Putamen (tissue), 1 donor: Measurements from ENCODE around the gene NIPA2.
A peak's percentile ranks its signal among the peaks of the same experiment; 100 is the strongest.

Experiments
- DNase-seq: peaks from one replicate; pipeline ENCODE4 v3.0.0-alpha.2; 2016; ENCODE audit warnings: low spot score

Gene NIPA2

DNA sequence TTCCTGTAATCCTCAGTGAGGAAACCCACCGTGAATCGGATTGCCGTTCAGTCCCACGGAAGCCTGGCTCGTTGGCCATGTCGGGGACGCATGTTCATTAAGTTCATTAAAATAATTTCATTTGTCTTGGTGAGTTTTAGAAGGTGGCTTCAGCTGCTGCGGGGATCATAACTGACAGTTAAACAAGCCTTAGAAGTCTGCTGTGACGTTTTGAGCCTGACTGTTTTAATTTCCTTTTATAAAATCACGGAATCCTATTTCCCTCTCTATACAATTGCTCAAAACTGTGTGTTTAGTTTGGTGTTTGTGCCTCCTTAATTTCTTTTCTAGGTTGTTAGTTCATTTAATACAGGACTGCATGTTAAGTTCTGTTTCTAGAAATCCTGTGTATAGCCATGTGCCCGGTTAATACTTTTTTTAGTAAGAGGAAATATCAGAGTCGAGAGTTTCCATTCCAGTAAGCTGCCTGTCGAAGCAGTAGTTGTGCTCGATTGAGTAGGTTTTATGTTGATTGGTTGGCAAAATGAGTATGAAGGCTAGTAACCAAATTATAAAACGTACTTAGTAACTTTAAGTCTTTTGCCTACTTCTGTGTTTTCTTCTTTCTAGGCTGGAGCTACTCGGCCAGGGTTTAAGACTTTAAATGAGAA lies 705 bp downstream of the NIPA2 start:
- DNase-seq: peak; percentile 13

DNA sequence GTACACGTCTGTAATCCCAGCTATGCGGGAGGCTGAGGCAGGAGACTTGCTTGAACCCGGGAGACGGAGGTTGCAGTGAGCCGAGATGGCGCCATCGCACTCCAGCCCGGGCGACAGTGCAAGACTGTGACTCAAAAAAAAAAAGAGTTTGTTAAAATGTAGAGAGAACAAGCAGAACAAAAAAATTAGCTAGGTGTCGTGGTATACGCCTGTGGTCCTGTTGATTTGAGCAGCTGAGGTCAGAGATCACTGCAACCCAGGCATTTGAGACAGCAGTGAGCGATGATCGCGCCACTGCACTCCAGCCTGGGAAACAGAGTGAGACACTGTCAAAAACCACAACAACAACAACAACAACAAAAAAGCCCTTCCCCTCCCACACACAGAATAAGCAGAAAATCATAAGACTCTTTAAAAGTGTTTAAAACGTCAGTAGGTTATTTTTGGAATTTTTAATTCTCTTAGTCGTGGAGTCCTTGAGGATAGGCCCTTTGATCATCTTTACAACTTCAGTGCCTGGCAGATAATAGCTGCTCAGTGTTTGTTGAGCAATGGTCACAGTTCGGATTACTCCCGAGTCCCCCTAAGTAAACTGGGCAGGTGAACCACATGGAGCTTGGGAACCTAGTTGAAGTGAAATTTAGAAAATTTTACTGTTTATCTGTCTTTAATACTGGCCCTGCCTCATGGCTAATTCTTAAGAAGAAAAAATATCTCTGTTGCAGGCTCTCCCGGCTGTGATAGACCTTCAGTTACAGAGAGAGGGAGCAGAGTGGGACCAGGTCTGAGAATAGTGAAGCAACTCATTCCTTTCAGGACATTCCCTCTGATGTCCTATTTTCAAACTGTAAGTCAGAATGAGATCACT lies 6.2 kb downstream of the NIPA2 start:
- DNase-seq: no peak

DNA sequence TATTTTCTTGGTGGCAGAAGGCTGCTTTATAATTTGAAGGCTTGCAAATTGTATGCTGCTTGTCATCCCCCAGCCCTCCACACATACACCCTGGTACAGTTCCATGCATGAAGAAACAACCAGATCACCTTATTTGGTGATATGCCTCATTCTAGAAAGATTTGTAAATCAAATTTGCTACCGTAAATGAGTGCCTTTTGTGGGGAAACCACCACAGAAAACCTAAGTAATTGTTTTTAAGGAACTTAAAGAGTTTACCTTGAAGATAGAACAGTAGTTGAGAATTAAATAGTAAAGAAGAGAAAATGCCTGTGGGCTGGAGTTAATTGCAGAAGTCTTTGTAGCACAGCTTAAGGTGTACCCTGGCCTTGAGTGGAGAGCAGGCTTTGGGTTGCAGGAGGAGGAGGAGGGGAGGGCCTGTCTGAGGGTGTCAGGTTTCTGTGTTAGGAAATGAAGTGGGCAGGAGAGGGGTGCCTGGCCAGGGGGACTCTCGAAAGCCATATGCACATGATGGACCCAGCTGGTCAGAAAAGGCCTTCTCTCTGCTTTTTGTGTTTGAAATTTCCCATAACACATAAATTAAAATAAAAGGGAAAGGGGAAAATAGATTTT lies 6.9 kb downstream of the NIPA2 start:
- no peak for DNase-seq

DNA sequence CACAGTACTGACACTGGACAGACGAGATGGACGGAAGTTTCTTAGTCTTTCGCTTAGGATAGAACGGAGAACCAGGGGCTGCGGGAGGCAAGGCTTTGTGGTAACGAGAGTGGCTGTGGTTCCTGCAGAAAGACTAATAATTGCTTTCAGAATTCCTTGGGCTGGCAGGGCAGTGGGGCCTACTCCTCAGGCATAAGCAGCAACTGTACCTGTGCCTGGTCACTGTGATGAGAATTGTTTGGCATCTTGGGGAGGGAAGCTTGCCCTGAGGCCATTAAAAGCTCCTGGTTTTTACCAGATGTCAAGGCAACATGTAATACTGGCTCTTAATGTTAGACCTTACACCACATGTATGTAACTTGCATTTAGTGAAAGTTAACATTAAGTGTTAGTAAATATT lies 7.6 kb downstream of the NIPA2 start:
- no peak for DNase-seq

DNA sequence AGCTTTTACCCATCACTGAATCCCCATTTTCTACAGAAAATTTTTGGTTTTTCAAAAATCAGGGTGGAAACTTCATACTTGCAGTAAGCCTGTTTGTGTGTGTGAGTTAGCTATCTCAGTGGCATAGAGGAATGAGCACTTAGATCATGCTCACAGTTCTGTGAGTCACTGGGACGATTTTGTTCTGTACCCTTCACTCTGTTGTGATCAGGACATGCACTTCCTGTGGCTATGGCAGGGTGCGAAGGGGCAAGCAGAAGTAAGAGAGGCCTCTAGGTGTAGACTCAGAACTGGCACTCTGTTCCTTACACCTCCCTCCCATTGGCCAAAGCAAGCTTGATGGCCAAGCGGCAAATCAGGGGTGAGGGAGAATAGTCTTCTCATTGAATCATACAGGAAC lies 11.6 kb downstream of the NIPA2 start:
- DNase-seq: no peak

DNA sequence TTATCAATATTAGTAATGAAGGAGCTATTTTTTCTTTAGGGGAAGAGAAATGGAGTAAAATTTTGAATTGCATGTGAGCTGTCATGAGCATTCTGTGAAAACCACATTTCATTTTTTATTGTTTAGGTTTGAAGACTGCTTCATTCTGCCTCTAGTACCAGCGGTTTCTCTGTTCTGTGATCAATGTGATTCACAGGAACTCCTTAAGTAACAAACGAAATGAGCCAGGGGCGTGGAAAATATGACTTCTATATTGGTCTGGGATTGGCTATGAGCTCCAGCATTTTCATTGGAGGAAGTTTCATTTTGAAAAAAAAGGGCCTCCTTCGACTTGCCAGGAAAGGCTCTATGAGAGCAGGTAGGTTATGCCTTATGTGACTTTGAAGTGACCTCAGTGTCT lies 13.0 kb downstream of the NIPA2 start:
- DNase-seq: no peak

DNA sequence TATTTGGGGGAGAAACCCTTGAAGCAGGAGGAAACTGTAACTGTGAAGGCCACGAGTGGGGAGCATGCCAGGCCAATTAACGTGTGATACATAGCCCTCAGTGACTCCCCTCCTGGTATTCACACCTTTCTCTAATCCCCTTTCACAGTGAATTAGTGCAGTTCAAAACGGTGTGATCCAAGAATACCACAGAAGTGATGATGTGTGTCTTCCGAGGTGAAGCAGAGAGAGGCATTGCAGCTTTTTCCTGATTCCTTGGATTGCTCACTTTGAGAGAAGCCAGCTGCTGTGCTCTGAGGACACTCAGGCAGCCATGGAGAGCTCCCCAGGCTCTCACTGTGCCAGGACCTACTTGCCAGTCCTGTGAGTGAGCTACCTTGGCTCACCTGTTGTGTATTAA lies 17.3 kb downstream of the NIPA2 start:
- no peak for DNase-seq

DNA sequence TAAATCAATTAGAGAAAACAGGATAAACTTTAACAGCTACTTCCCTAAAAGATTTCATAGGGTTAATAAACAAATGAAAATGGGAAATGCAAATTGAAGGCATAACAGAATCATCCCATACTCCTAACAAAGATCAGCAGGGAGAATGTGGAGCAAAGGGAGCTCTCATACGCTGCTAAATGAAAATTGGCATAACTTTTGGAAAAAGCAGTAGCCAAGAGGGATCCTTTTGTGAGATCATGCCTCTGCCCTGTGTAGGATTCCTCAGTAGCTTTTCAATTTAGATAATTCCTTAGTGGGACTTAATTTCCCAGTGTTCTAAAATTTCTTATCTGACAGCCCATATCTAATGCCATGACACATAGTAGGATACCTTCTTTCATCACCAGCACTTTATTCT lies 18.2 kb downstream of the NIPA2 start:
- no peak for DNase-seq

DNA sequence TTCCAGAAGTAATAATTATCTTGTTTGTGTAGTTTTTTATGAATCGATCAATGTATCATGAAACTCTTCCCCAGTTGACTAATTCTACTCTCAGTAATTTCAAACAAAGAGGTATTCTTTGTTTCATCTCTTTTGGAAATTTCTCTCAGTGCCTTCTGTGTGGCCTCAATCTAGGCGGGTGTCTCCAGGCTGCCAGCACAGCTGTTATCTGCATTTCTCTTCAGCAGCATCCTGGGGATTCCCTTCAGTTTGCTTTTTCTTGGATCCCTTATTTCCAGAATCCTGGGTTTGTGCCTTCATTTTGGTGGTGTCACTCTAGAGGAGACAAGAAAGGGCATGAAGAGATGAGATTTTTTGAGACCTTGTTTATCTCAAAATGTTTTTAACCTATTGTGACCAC lies 22.7 kb downstream of the NIPA2 start:
- DNase-seq: peak; percentile 12

DNA sequence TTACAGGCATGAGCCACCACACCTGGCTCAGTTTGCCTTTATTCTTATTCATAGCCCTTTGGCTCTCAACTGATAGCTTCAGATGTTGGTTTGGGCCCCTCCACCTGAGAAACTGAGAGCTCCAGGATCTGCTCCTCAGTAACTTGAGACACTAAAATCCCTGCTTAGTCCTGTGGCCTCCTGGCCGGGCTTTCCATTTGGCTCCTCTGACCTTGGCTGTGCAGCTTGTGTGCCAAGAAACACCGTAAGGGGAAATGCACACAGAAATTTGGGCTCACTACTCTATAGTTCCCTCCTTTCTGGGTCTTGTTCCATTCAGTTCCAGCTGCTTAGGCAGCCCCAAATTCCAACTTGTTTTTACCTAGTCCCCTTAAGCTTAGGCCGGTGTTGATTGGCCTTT lies 24.9 kb downstream of the NIPA2 start:
- no peak for DNase-seq

DNA sequence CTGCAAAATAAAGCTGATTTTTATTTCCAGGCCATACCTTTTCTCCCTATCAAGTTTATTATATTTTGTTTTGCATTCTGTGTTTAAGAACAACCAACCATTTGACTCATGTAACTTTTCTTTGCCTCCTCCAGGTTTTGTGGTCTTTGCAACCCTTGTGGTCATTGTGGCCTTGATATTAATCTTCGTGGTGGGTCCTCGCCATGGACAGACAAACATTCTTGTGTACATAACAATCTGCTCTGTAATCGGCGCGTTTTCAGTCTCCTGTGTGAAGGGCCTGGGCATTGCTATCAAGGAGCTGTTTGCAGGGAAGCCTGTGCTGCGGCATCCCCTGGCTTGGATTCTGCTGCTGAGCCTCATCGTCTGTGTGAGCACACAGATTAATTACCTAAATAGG lies 27.6 kb downstream of the NIPA2 start:
- no peak for DNase-seq

DNA sequence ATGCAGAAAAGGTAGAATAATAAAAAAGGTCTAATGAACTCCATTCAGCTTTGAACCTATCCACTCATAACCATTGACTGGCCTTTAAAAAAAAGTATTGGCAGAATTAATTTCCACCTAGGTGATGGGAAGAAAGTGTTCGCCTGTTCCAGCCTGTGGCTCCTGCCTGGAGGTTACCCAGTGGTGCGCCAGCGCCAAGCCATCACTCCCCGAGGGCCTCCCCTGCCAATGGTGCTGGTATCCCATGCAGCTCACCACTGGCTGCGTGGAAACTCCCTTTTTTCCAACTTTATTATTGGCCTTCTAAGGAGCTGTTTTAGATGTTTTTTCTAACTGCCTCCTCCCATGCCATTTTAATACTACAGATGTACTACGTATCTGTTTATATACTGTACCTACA lies 29.4 kb downstream of the NIPA2 start:
- no peak for DNase-seq

DNA sequence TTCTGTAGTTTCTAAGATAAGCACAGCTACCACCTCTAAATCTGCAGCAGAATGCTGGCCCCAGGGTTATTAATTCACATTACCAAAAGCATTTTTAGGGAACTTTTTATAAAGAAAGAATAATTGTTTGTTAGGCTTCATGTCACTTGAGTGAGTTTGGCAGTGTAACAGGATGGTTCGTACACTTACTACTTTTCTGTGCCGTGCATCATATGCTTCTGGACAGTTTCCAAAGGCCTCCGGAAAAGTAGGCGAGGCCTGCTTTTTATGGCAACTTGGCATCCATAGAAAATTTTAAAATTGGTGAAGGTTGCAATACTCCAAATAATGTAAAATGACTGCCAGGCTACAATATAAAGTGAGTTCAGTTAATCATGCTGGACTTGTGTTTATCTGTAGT lies 30.0 kb downstream of the NIPA2 start:
- DNase-seq: no peak

DNA sequence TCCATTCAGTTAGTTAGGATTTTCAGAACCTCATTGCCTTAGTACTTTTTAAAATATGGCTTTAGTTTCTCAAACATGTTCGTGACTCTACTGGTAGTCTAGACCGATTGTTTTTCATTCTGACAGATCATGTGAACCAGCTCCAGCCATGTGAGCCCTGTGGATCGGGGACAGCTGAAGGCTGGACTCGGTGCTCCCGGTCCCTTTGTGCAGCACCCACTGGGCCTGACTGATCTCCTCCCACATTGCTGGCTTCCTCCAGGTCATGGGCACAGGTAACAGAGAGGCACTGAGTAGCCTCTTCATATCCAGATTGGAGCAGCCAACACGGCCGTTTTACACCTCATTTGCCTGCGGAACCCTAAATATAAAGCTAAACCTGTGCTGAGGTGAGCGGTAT lies 30.5 kb downstream of the NIPA2 start:
- no peak for DNase-seq

DNA sequence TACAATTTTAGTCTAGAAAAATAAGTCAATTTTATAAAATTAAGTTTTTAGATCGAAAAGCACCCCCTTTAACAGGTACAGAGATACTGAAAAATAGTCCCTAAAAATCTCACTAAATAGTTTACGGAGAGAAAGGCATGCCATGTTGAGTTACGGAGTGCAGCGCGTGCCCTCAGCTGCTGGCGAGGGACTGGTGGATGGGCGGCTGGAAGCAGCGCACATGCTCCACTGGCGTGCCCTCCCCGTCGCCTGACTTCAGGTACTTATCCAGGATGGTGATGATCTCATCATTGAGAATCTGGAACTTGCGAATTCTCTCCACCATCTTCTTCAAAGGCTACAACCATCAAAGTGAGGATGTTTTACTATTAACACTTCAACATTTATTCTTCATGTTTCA lies 31.4 kb downstream of the NIPA2 start:
- no peak for DNase-seq

DNA sequence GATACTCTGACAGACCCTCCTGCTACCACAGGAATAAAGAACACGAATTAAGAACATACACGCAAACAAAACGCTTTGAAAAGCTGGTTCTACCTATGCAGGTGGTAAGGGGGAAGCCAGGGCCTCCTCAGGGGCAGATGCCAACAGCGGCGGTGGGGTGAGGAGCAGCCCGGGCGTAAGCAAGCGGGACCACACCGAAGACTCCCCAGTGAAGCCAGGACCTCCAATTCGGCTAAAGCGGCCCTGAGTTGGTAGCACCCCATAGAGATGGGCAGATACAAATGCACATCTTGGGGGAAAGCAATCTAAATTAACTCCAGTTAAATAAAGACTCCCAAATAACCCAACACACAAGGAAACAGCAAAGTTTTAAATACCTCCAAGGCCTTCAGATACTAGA lies 32.4 kb downstream of the NIPA2 start:
- no peak for DNase-seq

DNA sequence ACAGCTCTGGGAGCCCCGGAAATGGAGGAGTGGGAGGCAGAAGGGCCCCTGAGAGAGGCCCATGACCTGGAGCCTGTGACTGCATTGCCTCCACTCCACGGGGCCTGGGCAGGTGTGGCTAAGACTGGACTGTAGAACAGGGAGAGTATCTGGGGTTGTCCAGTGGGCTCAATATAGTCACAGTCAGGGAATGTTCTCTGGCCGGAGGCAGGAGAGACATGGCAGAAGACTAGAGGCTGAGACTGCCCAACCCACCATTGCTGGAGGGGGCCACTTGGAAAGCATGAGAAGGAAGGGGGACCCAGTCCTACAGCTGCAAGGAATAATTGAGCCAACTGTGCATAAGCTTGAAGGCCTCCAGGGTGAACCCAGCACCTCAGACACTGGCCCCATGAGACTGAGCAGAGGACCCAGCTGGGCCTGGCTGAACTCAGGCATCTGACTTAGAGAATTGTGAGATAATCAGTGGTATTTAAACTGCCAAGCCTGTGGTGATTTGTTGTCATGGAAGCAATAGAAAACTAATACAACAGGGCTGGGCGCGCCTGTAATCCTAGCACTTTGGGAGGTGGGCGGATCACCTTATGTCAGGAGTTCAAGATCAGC lies 33.1 kb downstream of the NIPA2 start:
- DNase-seq: no peak

DNA sequence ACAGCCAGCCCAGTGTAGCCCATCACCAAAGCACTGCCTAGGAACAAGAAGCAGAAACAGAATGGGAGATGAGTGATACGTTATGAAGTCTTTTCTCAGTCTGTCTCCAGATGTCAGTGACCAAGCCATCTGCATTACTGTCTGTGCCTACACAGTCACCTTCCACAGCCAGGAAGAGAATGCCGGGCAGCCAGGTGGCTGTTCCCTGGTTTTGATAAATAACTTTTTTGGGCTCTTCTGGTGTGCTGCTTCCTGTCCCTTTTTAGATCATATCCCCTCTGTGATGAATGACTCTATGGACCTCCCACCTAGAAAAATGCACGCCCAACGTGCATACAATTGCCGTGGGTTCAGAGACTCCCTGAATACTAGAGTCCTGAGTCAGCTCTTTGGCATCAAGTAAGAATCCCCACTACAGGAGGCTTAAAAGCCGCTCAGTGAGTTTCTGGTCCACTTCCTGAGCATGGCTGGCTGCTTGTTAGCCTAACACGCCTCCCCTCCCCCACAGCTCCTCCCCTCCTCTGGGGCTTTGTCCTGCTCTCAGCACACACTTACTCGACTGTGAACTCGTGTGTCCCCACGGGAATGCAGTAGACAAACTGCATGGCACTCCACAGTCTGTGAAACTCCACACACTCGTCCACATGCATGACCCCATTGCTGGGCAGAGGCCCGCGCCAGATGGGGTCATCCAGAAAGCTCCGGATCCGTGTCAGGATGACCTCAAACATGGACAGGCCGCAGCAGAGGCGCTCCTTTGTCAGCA lies 34.7 kb downstream of the NIPA2 start:
- DNase-seq: no peak

DNA sequence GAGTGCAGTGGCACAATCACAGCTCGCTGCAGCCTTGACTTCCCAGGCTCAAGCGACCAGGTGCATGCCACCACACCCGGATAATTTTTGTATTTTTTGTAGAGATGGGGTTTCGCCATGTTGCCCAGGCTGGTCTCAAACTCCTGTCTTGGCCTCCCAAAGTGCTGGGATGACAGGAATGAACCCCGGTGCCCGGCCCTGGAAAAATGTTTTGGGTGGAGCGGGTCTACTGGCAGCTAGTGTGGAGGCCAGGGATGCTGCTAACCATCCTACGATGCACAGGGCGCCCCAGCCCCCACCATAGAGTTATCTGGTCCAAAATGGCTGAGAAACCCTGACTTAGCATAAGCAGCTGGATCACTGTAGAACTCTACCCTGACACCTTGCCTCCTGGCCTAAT lies 35.4 kb downstream of the NIPA2 start:
- DNase-seq: no peak

DNA sequence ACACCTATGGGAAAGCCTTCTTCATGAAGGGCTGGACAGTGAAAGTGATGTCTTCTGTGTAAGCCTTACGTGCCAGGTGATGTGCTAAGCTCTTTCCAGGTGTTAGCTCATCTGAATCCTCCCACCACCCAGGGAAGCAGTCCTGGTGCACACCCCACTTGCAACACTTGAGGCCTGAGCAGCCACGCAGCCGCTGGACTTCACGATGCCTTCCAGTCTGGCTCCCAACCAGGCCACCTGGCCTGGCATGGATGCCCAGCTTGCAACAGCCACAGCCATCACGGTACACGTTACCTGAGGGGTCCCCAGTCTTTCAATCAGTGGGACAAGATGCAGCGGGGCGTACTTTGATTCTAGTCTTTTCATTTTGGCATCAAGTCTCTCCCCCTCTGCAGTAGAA lies 35.8 kb downstream of the NIPA2 start:
- DNase-seq: no peak

DNA sequence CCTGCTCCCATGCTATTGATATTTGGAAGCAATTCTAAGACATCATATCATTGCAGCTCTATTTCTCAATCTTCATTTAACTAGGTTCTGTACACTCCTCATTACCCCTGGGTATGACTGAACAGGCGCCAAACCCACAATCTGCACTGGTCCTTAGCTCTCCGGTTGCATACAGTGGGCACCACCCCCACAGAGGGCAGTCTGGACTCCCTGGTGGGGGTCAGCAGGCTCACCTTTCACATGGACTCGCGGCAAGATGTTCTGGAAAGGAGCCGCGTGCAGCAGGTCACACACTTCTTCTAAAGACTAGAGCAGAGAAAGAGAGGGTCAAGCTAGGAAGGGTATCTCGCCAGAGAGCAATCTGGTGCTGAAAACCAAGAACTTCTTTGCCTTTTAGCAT lies 36.5 kb downstream of the NIPA2 start:
- no peak for DNase-seq

DNA sequence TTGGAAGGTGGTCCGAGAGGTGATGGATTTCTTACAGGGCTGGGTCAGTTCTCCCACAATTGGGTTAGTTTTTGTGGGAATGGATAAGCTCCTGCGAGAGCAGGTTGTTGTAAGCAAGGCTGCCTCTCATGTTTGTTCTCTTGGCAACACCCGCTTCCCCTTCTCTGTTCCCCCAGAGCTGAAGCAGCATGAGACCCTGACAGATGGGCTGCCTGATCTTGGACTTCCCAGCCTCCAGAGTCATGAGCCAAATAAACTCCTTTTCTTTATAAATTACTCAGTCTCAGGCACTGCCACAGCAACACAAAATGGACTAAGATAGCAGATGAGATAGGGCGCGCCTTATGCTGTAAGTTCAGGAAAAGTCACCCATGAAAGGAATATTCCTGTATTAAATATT lies 38.7 kb downstream of the NIPA2 start:
- no peak for DNase-seq
